Natural killer cell (primary cell): Measurements from ENCODE around the gene KLF3. TPM values are rescaled to one million over a fixed set of nuclear protein-coding genes. Genes with fewer than 3 reads are reported as not detected.

Experiments
- ATAC-seq, 3 donors: fragments of 150-1000 bp in 2 of 3; fragments of 200-7000 bp in 1 of 3; cut with Tn5 transposase; 1 replicate in 1 of 3; 2 replicates in 2 of 3; pipeline ENCODE4 v1.10.0; 2021; ENCODE audit warnings: mild to moderate bottlenecking in 2 of 3, moderate library complexity in 2 of 3
- DNase-seq, 2 donors: peaks; one replicate each; pipeline versions ENCODE4 v3.0.0 to v3.0.0-alpha.2; 2013 to 2021; ENCODE audit warnings: mixed read lengths in 1 of 2
- H3K27ac ChIP-seq: one replicate; pipeline ENCODE4 v1.5.1; 2013; ENCODE audit warnings: mild to moderate bottlenecking, low read length
- H3K27me3 ChIP-seq: one replicate; pipeline ENCODE4 v1.6.1; 2013; ENCODE audit warnings: low read length; ENCODE audit not compliant: control insufficient read depth, insufficient read depth
- H3K36me3 ChIP-seq: one replicate; pipeline ENCODE4 v1.6.1; 2013; ENCODE audit warnings: low read length; ENCODE audit not compliant: control insufficient read depth, insufficient read depth
- H3K4me1 ChIP-seq: one replicate; pipeline ENCODE4 v1.6.1; 2013; ENCODE audit warnings: low read length; ENCODE audit not compliant: control insufficient read depth, insufficient read depth
- H3K4me3 ChIP-seq: one replicate; pipeline ENCODE4 v1.5.1; 2013; ENCODE audit warnings: low read length
- H3K9me3 ChIP-seq: one replicate; pipeline ENCODE4 v1.6.1; 2013; ENCODE audit warnings: low read length; ENCODE audit not compliant: control insufficient read depth, insufficient read depth
- H3K27ac Mint-ChIP-seq, 2 donors: one replicate each; pipeline ENCODE4 v1.8.0; 2022; ENCODE audit warnings: mild to moderate bottlenecking in 2 of 2, mixed read lengths in 2 of 2, moderate library complexity in 1 of 2
- H3K27me3 Mint-ChIP-seq, 2 donors: one replicate each; pipeline ENCODE4 v1.8.0; 2022; ENCODE audit warnings: low read depth in 2 of 2, mixed read lengths in 2 of 2
- H3K36me3 Mint-ChIP-seq: one replicate; pipeline ENCODE4 v1.8.0; 2022; ENCODE audit warnings: mixed read lengths
- H3K4me1 Mint-ChIP-seq, 2 donors: one replicate each; pipeline ENCODE4 v1.8.0; 2022; ENCODE audit warnings: mixed read lengths in 2 of 2
- H3K4me3 Mint-ChIP-seq: one replicate; pipeline ENCODE4 v1.8.0; 2022; ENCODE audit warnings: mild to moderate bottlenecking, moderate library complexity, mixed read lengths
- H3K9me3 Mint-ChIP-seq, 2 donors: one replicate each; pipeline ENCODE4 v1.8.0; 2022; ENCODE audit warnings: mixed read lengths in 2 of 2
- CTCF ChIP-seq: fragments of 200-600 bp; IDR thresholded peaks from one replicate; pipeline ENCODE4 v1.8.0; 2022; ENCODE audit warnings: antibody characterized with exemption
- WGBS: methylation state at CpG from one replicate; pipeline ENCODE4 v1.1.7; 2013; ENCODE audit warnings: missing lambda C conversion rate; ENCODE audit not compliant: insufficient coverage; 5-methylcytosine and 5-hydroxymethylcytosine counted together
- intact Hi-C: fragments of 100-400 bp; cut with micrococcal nuclease; formaldehyde crosslinking; loops from one replicate; pipeline ENCODE4 v1.14.2; 2022
- total RNA-seq, 4 donors: library from RNA; stranded (reverse); fragments of 120-200 nt in 1 of 4; gene quantifications; one replicate each; pipeline versions ENCODE4 v1.2.3 to v1.2.4, GENCODE V29; 2013 to 2022

The KLF3 gene
- total RNA-seq, 3 donors from 2014 or later (not counting 1 experiment from before 2014, with no cell fraction given): 109 to 114 (median 112) TPM

- 92% methylated on average over 5 of the region's 8 CpGs for WGBS
- no peaks in the 10 kb centered on the region for H3K27me3 ChIP-seq
- H3K27ac ChIP-seq: peak overlapping the region; percentile 34
- H3K4me1 ChIP-seq: peaks cover 44% of the 10 kb centered on the region
- H3K36me3 Mint-ChIP-seq: peaks cover 21% of the 10 kb centered on the region
- ATAC-seq (no peak), DNase-seq (no peak)
- peak overlapping the region; percentile 73 for H3K4me3 Mint-ChIP-seq
- no peaks in the 10 kb centered on the region for H3K9me3 ChIP-seq
- peaks cover 71 to 82% of the 10 kb centered on the region in 2 donors for H3K4me1 Mint-ChIP-seq
- H3K27me3 Mint-ChIP-seq: no peaks in the 10 kb centered on the region
- H3K36me3 ChIP-seq: peaks cover 34% of the 10 kb centered on the region
- no peak for TF ChIP-seq CTCF
- no peak overlapping the region for H3K4me3 ChIP-seq
- no peaks in the 10 kb centered on the region for H3K9me3 Mint-ChIP-seq
- peak overlapping the region; percentile 87 for H3K27ac Mint-ChIP-seq
- intact Hi-C loops: loop anchor here (10.0 kb wide), 1 partner anchor 120 kb away; the partner anchor contains the start of gene TLR1
Observed at GRCh38 chr4:38684951-38685844, 21.2 kb downstream of the KLF3 start.

GRCh38 chr4:38686682-38687081 is 22.7 kb downstream of the KLF3 start:
- no peaks in the 10 kb centered on the region for H3K27me3 ChIP-seq
- no peak for TF ChIP-seq CTCF
- peaks cover 40% of the 10 kb centered on the region for H3K36me3 ChIP-seq
- Mint-ChIP-seq H3K9me3 (no peaks in the 10 kb centered on the region), H3K36me3 (peaks cover 24% of the 10 kb centered on the region), H3K27me3 (no peaks in the 10 kb centered on the region), H3K4me3 (no peak overlapping the region), H3K27ac (peak overlapping the region in 1 of 2 donors; percentile 87), H3K4me1 (peaks cover 65 to 83% of the 10 kb centered on the region in 2 donors)
- DNase-seq (no peak), ATAC-seq (no peak)
- peaks cover 39% of the 10 kb centered on the region for H3K4me1 ChIP-seq
- no peaks in the 10 kb centered on the region for H3K9me3 ChIP-seq
- 85% methylated on average over 3 of the region's 3 CpGs for WGBS
- H3K27ac ChIP-seq: no peak overlapping the region
- intact Hi-C loops: loop anchor here (10.0 kb wide), 1 partner anchor 118 kb away; the partner anchor contains the start of gene TLR1
- H3K4me3 ChIP-seq: no peak overlapping the region

DNA sequence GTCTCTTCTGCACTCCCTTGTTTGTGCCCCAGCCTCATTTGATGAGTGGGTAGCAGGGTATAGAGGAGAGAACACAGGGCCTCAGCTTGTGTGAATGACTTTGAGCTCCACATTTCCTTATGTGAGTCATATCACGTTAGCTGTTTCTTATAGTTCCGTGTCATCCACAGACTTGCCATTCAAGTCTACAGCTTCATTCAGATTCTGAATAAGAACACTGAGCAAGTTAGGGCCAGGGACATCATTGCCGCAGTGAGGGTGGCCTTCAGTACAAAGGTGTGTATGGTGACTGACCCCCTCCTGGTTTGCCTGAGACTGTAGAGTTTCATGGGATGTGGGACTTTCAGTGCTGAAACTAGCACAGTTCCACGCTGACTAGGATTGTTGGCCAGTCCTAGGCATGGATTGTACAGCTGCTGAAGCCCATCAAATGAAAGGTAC is 23.6 kb downstream of the KLF3 start:
- Mint-ChIP-seq H3K27ac (peak overlapping the region; percentile 32 to 53), H3K4me1 (peaks cover 59 to 76% of the 10 kb centered on the region in 2 donors), H3K4me3 (no peak overlapping the region), H3K36me3 (peaks cover 23% of the 10 kb centered on the region), H3K27me3 (no peaks in the 10 kb centered on the region), H3K9me3 (no peaks in the 10 kb centered on the region)
- no peaks in the 10 kb centered on the region for H3K9me3 ChIP-seq
- 65% methylated on average over 4 of the region's 4 CpGs for whole genome bisulfite sequencing
- no peak overlapping the region for H3K27ac ChIP-seq
- peaks cover 43% of the 10 kb centered on the region for H3K36me3 ChIP-seq
- H3K4me1 ChIP-seq: peaks cover 33% of the 10 kb centered on the region
- DNase-seq (no peak), ATAC-seq (peak in 2 of 3 donors; percentile 41 to 44)
- intact Hi-C loops: loop anchor here (10.0 kb wide), 1 partner anchor 117 kb away; the partner anchor contains the start of gene TLR1
- no peak for TF ChIP-seq CTCF
- no peaks in the 10 kb centered on the region for H3K27me3 ChIP-seq
- no peak overlapping the region for H3K4me3 ChIP-seq
